WI38 (cell line): ENCODE data around the gene KRT32.

ENCODE experiments used
- H3K4me3 ChIP-seq: 2 replicates; pipeline ENCODE4 v1.5.1; 2011; ENCODE audit warnings: low read depth, mild to moderate bottlenecking, control low read depth, low read length
- TF ChIP-seq, protein P1 (sequence below): IDR thresholded peaks from 2 replicates; pipeline ENCODE4 v1.5.1; 2012; ENCODE audit warnings: low read depth, mild to moderate bottlenecking, control low read depth, low read length

KRT32 gene

DNA sequence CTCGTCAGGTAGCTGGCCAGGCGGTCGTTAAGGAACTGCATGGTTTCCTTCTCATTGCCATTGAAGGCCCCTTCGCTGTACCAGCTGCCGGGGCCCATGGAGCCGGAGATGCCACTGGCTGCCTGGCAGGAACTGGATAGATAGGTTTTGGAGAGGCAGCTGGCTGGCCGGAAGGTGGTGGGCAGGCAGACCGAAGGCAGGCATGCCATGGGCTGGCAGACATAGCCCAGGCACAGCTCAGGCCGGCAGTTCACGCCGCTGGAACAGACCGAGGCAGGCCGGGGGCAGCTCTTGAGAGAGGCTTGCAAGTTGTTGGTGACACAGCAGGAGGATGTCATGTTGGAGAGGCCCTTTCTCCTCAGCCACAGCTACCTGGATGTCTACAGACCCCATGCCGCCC is at the start of gene KRT32:
Gene KRT32, minus strand, starts transcription at position 399 of the 400 bp plus-strand sequence. Its CDS starts 61 bp downstream, at position 338.
- H3K4me3 ChIP-seq: no peak within 1 kb of the TSS
- TF ChIP-seq, protein P1, sequence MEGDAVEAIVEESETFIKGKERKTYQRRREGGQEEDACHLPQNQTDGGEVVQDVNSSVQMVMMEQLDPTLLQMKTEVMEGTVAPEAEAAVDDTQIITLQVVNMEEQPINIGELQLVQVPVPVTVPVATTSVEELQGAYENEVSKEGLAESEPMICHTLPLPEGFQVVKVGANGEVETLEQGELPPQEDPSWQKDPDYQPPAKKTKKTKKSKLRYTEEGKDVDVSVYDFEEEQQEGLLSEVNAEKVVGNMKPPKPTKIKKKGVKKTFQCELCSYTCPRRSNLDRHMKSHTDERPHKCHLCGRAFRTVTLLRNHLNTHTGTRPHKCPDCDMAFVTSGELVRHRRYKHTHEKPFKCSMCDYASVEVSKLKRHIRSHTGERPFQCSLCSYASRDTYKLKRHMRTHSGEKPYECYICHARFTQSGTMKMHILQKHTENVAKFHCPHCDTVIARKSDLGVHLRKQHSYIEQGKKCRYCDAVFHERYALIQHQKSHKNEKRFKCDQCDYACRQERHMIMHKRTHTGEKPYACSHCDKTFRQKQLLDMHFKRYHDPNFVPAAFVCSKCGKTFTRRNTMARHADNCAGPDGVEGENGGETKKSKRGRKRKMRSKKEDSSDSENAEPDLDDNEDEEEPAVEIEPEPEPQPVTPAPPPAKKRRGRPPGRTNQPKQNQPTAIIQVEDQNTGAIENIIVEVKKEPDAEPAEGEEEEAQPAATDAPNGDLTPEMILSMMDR: no peak

DNA sequence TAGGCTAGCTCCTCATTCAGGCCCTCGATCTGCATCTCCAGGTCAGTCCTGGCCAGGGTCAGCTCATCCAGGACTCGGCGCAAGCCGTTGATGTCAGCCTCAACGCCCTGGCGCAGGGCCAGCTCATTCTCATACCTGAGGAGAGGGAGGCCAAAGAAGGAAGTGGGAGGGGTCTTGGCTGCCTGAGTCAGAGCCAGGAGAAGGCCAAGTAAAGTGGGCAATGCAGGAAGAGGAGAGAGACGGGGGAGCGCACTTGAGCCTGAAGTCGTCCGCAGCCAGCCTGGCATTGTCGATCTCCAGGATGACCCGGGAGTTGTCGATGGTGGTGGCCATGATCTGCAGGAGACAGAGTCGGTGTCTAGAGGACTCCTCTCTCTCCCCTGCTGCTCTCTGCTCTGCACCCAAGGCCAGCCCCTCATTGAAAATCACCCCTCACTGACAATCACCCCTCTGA is 49.7 kb upstream of the KRT32 start:
- TF ChIP-seq, protein P1: no peak
- no peak overlapping the region for H3K4me3 ChIP-seq

DNA sequence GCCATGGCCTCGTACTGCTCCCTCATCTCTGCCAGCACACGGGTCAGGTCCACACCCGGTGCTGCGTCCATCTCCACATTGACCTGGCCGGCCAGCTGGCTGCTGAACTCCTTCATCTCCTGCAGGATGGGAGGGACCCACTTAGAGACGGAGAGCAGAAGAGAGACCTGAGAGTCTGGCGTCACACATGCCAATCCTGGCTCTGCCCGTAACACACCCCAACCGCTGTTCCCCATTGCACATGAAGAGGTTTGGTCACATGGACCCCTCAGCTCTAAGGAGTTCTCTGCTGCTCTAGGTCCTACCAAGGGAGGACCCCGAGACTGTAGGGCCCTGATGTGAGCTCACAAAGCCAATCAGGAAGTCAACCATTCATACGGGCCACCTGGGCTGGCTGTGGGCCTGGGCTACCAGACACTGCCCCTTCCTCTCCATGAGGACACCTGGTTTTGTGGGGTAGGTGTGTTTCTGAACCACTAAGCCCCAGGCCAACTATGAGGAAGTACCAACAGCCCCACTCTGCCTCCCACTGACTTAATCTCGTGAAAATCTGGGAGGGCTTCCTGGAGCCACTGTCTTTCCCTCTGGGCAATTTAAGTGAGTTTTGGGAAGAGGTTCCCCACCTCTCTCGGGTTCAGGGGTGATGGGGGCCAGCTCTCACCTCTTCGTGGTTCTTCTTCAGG is 49.1 kb upstream of the KRT32 start:
- TF ChIP-seq, protein P1: no peak
- H3K4me3 ChIP-seq: no peak overlapping the region

DNA sequence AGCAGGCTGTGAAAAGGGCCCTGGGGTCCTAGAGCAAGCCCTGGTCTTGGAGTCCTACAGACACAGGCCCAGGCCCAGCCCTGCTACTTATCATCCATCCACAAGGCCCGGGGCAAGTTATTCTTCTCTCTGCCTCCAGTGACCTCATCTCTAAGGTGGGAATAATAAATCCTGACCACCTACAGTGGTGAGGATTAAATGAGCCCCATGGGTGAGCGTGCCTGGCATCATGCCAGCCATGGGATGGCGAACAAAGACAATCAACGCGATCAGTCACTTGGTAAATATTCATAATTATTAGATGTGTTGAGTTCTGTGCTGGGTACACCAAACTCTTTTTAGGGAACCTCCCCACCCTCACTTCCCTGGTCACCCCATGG is 46.0 kb upstream of the KRT32 start:
- TF ChIP-seq, protein P1: no peak
- no peak overlapping the region for H3K4me3 ChIP-seq

DNA sequence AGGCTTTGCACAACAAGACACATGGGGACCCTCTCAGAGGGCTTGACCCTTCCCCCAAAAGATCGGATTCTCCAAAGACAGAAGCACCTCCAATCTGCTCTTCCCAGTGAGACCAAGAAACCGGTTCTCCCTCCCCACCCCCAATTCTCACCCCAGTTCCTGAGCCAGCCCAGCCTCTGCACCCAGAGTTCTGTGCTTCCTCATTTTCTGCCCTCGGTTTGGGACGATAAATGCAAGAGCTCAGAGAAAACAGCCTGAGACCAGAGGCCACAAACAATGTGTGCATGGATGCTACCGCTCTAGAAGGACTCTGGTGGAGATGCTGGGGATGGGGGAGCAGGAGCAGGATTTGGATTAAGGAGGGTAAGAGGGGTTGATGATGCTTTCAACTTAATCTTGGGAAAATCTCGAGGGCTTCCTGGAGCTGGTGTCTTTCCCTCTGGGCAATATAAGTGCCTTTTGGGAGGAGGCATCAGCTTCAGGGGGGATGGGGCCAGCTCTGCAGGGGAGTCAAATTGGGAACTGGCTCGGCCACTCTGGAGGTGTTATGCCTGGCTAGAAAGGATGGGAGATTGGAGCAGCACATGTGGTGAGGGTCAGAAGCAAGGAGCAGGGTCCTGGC is 45.5 kb upstream of the KRT32 start:
- TF ChIP-seq, protein P1: no peak
- no peak overlapping the region for H3K4me3 ChIP-seq

DNA sequence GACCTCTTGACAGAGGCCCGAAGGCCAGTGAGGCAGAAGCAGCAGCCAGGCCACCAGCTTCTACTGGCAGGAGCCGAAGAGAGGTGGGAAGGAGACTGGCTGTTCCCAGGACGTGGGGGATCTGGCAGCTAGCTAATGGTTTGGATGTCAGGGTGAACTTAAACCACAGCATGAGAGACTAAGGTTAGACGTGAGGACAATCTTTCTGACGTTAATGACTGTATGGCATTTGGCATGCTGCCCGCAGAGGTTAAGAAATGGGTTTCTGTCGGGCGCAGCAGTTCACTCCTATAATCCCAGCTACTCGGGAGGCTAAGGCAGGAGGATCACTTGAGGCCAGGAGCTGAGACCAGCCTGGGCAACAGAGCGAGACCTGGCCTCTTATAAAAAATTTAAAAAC is 44.5 kb upstream of the KRT32 start:
- TF ChIP-seq, protein P1: no peak
- H3K4me3 ChIP-seq: no peak overlapping the region

DNA sequence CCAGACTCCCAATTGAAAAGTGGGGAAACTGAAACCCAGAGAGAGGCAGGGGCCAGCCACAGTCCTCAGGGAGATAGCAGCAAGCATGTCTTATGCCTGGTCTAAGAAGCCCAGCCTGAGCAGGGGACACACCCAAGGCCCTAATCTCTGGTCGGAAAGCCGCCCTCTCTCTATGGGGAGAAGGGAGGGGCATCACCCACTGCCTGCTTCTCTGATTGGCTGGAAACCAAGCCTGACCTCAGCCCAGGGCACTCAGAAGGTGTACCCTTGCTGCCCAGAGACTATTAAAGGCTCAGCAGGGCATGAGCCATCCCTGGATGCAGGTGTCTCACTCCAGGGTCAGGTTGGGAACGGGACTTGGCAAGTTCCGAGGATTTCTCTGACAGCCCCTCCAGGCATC is 43.9 kb upstream of the KRT32 start:
- TF ChIP-seq, protein P1: no peak
- no peak overlapping the region for H3K4me3 ChIP-seq
